OCI-LY1 (cell line): ENCODE measurements around the gene FMN1.

Experiments used
- CTCF ChIP-seq: fragments of 200-600 bp; sonication (generic), shearing (Covaris generic); IDR thresholded peaks from 2 replicates; pipeline ENCODE4 v1.5.1; 2017; ENCODE audit warnings: mild to moderate bottlenecking, antibody characterized with exemption, low read length, moderate library complexity, mixed read lengths
- EZH2 ChIP-seq: fragments of 200-600 bp; sonication (generic), shearing (Covaris generic); IDR thresholded peaks from 2 replicates; pipeline ENCODE4 v1.8.0; 2017; ENCODE audit warnings: borderline replicate concordance, mixed run types, mild to moderate bottlenecking, antibody characterized with exemption, low read length, moderate library complexity, mixed read lengths

GRCh38 chr15:32882955-32883354, 311.6 kb downstream of the FMN1 start:
- TF ChIP-seq CTCF (no peak), EZH2 (no peak)
